Melanocyte of skin (primary cell): ENCODE data around the gene USP44. TPM values are rescaled to one million over a fixed set of nuclear protein-coding genes. Genes with fewer than 3 reads are reported as not detected.

ENCODE experiments used
- total RNA-seq, 2 donors: library from RNA; depleted of rRNA; stranded (reverse); fragments of >200 nt; gene quantifications; 2 replicates each; pipeline ENCODE4 v1.2.3, GENCODE V29; 2012

USP44 gene
- total RNA-seq: under 1 TPM; 0.33 to 0.34 TPM

DNA sequence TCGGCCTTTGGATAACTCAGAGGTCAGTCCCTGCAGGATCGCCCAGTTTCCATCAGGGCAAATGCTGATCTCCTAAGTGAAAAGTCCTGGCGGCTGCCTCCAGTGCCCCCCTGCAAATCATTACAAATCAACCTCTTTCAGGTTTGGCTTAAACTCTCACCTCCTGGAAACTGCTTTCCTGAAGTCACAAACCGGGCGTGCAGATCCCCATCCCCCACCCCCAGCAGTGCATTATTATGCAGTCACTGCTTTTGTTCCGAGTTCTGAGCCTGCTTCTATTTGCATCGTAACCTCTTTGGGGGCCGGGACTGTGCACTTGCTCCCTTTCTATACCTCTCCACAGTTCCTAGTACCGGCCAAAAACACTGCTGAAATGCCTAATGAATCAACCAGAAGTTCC lies at the start of gene USP44:
USP44 (minus strand) TSS at position 172 of the 400 bp plus-strand sequence. CDS start 17,220 bp downstream, outside the sequence.

DNA sequence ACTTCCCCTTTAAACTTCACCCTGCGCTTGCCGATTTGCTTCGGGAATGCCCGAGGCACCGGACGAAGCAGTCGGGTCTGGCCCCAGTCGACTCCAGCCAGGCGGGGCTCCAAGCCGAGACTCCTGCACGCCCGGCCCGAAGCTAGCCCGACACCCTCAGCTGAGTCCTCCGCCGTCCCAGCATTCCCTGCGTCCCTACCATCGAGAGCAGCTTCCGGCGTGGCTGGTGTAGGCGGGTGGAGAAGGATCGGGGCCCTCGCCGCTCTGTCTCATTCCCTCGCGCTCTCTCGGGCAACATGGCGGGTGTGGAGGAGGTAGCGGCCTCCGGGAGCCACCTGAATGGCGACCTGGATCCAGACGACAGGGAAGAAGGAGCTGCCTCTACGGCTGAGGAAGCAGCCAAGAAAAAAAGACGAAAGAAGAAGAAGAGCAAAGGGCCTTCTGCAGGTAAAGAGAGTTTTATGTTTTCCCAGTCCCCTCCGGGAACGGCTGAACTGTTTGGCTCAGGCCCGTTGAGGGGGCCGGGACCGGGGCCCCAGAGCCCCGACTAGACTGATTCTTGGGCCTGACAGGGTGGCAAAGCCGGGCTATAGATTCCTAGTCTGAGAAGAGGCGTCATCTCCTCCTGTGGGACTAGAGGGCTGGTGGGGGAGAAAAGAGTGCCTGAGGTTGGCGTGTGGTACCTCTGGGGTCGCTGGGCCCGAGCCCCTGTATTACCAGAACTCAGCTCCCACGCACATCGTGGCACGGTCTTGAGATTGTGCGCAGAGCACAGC lies 77.2 kb downstream of the USP44 start, which contains the start of gene METAP2:
METAP2 (plus strand) TSS at position 269 of the 776 bp plus-strand sequence; CDS start at position 297, 28 bp downstream.

Other genes with a start within 250 kb of the USP44 start
- 10 to 100 TPM; 29.9 to 49.0 TPM for gene METAP2, start 77.3 kb downstream of the USP44 start, total RNA-seq
- under 1 TPM; 0.33 to 0.34 TPM for gene NTN4, start 239.3 kb upstream of the USP44 start, total RNA-seq